Fibroblast of villous mesenchyme (primary cell): ENCODE data around the gene CDH13. TPM values are rescaled to one million over a fixed set of nuclear protein-coding genes. Genes with fewer than 3 reads are reported as not detected.

Source experiments
- DNase-seq: peaks from one replicate; pipeline ENCODE4 v3.0.0-alpha.2; 2010; ENCODE audit warnings: low read depth
- H3K4me3 ChIP-seq: 2 replicates; pipeline ENCODE4 v1.5.1; 2011; ENCODE audit warnings: low read depth, mild to moderate bottlenecking, low read length
- total RNA-seq: library from RNA; depleted of rRNA; stranded (reverse); fragments of >200 nt; gene quantifications from 2 replicates; pipeline ENCODE4 v1.2.3, GENCODE V29; 2012
- TF ChIP-seq, protein P1 (sequence below): IDR thresholded peaks from 2 replicates; pipeline ENCODE4 v1.5.1; 2012; ENCODE audit warnings: low read depth, mild to moderate bottlenecking, low read length; ENCODE audit not compliant: insufficient read depth

The CDH13 gene
- total RNA-seq, 1 donor, result 47.5 TPM

DNA sequence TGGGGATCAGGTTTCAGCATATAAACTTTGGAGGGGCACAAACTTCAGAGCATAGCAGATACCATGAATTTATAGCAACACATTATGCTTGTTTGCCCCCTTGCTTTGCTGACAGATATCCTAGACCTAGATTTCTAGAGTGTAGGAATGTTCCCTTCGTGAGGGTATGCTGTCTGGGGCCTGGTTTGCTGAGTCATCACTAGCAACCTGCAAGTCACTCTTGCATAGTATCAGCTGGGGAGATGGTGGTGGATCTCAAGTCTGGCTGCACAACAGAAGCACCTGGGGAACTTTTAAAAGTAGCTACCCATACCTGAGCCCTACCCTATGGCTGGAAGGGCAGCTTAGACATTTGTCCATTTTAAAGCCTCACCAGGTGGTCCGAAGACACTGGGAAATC, 1158.7 kb downstream of the CDH13 start:
- TF ChIP-seq, protein P1, sequence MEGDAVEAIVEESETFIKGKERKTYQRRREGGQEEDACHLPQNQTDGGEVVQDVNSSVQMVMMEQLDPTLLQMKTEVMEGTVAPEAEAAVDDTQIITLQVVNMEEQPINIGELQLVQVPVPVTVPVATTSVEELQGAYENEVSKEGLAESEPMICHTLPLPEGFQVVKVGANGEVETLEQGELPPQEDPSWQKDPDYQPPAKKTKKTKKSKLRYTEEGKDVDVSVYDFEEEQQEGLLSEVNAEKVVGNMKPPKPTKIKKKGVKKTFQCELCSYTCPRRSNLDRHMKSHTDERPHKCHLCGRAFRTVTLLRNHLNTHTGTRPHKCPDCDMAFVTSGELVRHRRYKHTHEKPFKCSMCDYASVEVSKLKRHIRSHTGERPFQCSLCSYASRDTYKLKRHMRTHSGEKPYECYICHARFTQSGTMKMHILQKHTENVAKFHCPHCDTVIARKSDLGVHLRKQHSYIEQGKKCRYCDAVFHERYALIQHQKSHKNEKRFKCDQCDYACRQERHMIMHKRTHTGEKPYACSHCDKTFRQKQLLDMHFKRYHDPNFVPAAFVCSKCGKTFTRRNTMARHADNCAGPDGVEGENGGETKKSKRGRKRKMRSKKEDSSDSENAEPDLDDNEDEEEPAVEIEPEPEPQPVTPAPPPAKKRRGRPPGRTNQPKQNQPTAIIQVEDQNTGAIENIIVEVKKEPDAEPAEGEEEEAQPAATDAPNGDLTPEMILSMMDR, result no peak
- no peak for DNase-seq
- no peak overlapping the region for H3K4me3 ChIP-seq

GRCh38 chr16:83789642-83790401, 1163.1 kb downstream of the CDH13 start:
- DNase-seq, result no peak
- TF ChIP-seq, protein P1, result no peak
- H3K4me3 ChIP-seq, result no peak overlapping the region

DNA sequence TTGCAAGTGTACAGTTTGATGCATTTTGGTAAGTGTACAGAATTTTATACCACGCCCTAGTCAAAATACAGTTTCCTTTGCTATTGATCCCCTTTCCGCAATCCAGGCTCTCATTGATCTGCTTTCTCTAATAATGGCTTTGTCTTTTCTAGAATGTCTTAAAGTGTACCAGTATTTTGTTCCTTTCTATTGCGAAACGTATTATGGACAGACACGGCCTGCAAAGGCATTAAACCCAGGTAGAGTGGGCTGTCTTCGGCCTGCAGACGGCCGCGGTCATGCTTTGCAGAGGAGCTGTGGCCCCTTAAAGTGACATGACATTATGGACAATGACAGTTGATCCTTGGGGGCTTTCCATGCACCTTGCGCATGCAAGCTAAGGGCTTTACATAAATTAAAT, 1165.1 kb downstream of the CDH13 start:
- no peak for DNase-seq
- TF ChIP-seq, protein P1, result no peak
- no peak overlapping the region for H3K4me3 ChIP-seq

DNA sequence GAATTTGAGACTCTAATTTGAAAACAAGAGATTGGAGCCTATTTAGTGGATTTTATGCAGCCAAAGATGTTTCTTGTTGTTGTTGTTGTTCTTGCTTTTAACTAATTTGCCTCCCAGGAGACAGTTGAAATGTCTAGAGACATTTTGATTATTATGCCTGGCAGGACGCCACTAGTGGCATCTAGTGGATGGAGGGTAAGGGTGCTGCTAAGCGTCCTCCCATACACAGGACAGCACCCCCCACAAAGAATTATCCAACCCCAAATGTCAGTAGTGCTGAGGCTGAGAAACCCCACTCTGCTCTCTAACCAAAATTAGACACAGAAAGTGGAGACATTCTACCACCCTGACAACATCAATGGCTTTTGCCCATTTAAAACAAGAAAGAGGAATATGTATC, 1165.6 kb downstream of the CDH13 start:
- no peak overlapping the region for H3K4me3 ChIP-seq
- no peak for DNase-seq
- TF ChIP-seq, protein P1, result no peak

GRCh38 chr16:83793179-83793578, 1166.4 kb downstream of the CDH13 start:
- TF ChIP-seq, protein P1, result no peak
- no peak for DNase-seq
- H3K4me3 ChIP-seq, result no peak overlapping the region

GRCh38 chr16:83794860-83795554, 1168.2 kb downstream of the CDH13 start:
- no peak for DNase-seq
- TF ChIP-seq, protein P1, result no peak
- H3K4me3 ChIP-seq, result no peak overlapping the region
